ENCODE data around the gene LDLRAD3.

- TF ChIP-seq CTCF (IDR thresholded peaks at IDR 0.05 in 2 of 3, conservative IDR thresholded peaks at IDR 0.05 in 1 of 3; ENCODE audit: borderline replicate concordance in 1 of 3, insufficient read depth in 1 of 3, low read depth in 2 of 3, low read length in 2 of 3), result no peak
- TF ChIP-seq POLR2A (IDR thresholded peaks at IDR 0.05; ENCODE audit: borderline replicate concordance, extremely low read depth, insufficient read depth, insufficient read length), result no peak
Measured at GRCh38 chr11:36164506-36165250, 220.8 kb downstream of the LDLRAD3 start.
